ENCODE results near the gene ADAMTS12.
"Not testable (repeated sequence)": the region's sequence is repeated elsewhere in the genome, so short reads cannot be mapped to it uniquely, and the experiment has no call there.

Gene ADAMTS12

DNA sequence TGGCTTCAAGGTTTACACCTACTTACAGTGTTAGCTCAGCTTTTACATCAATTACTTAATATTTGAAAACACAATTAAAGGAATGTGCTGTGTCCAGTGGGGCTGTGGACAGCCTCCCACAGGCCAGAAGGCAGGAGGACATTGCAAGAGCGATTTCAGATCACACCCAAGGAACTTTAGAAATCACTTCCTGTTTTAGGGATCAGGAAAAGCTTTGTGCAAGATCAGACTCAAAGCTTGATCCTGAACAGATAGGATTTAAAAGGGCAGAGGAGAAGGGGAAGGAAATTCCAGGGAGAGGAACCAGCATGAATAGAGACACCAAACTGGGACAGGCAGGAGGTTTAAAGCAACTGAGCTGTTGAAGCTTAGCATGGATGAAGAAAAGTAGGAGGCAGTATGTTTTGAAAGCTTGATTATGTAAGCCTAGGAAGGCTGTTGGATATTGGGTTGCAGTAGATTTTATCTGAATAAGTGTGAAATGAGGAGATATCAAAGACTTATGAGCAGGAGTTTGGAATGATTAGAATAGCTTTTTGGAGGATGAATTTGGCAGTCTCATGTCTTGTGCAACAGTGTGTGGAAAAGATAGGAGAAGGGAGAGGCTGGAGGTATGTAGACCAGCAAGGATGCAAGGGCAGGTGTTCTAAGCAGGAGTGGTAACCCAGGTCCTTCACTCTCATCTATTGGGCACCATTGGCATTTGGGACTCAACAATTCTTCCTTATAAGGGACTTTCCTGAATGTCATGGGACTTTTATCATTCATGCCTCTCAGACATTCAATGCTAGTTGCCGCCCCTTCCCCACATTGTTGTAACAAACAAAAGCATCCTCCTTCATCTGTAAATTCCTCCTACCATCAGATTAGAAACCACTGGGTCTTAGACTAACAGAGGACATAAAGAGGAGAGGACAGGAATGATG is 327.5 kb downstream of the ADAMTS12 start:
- DNase-seq: no peak

DNA sequence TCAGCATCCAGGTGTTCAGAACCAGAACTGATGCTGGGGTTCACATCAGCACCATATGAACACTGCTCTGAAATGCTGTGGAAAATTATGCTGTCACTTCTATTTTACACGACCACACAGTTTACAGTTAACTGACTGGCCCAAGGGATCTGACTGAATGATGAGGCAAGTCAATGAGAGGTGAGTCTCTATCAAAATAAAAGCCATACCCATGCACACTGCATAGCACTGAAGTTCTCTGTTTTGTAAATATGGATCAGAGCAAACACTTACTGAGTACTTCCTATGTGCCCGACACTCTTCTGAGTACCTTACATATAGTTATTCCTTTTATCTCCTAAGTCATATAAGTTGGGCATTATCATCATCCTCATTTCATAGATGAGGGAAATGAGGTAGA is 328.3 kb downstream of the ADAMTS12 start:
- DNase-seq: no peak

DNA sequence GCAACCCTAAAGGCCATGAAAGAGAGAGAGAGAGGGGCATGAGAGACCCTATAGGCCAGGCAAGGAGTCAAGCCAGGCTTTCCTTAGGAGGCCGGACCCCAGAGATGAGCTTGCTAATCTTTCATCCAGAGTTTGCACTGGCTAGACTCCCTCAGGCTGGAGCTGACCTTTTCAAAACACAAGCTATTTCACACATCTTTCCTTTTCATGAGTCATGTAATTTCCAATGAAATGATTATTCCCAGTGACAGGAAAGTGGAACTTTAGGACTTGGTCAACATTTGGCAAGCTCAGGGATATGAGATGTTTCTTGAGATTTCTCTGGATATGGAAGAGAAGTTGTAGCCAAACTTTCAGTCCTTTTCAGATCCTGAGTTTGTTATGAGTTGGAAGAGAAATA is 333.3 kb downstream of the ADAMTS12 start:
- DNase-seq: no peak

DNA sequence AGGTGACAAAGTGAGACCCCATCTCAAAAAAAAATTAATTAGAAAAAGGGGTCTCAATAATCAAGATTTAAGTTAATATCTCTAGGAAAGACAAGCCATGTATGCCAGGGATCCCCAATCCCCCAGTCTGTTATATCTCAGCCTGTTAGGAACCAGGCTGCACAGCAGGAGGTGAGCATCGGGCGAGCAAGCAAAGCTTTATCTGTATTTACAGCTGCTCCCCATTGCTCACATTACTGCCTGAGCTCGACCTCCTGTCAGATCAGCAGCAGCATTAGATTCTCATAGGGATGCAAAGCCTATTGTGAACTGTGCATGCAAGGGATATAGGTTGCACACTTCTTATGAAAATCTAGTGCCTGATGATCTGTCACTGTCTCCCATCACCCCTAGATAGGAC is 334.2 kb downstream of the ADAMTS12 start:
- DNase-seq: no peak

DNA sequence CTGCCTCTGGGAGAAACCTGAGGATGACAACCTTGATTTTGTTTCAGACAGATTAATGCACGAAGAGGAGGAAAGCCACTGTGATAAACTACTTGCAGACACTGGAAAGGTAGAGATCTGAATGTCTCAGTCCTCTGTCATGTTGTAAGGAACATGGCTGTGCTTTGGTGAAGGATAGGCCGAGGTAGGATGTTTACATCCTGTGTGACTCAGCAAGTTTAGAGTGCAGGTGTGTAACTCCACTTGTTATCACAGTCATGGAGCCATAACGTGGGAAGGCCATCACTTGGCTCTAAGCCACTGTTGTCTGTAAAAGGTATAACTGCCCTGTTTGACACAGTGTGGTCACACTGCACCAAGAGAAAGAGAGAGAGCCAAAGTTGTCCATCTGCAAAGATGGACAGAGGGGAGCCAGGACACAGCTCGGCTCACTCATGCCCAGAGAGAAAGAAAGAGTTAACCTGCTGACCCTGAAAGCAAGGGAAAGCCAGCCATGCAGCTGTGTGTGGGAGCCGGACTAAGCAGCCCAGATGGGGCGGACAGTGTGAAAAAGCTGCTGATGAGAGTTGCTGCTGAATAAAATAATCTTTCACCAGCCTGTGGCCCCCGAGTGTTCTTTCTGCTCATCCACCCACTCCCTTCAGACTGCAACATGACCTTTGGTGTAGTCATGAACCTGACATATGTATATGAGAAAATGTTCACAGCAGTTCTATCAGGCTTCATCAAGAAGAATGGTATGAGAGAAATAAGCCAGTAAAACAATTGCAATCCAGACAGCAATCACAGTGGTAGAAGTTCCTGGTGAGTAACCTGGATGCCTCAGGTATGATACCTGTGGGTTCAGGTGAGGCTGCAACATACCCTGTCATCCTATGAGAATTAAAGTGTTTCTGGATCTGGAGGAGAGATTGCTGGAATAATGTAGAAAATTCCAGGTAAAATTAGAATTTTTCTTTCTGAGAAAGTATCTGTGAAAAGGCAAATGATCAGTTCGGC is 335.2 kb downstream of the ADAMTS12 start:
- DNase-seq: no peak

DNA sequence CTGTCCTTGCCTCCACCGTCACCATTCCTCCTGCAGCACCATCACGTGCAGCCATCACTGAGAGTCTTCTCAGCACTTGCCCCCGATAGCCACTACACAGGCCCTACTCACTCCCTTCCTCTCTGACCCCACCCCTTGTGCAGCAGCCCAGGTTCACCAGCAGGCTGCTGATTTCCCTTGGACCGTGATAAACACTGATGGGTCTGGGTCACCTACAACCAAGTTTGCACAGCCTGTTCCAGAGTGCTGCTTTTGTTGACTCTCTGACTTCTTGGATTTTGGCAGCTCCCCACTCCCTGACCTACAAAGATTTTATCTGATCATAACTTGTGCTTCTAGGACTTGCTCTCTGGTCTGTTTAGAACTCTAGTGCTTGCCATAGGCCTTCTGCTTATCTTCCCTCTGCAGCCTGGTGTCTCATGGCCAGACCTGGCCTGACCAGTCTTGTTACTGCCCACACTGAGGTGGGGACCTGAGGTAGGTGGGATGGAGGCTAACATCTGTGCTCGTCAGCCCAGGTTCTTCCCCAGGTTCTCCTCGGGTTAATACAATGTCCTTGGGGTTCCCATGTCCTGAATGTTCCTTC is 341.7 kb downstream of the ADAMTS12 start:
- no peak for DNase-seq

DNA sequence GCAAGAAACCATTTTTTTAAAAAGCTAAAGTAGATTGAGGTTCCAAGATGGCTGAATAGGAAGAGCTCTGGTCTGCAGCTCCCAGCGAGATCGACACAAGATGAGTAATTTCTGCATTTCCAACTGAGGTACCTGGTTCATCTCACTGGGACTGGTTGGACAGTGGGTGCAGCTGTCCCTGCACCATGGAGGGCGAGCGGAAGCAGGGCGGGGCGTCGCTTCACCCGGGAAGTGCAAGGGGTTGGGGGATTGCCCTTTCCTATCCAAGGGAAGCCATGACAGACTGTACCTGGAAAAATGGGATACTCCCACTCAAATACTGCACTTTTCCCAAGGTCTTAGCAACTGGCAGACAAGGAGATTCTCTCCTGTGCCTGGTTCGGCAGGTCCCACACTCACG is 352.0 kb downstream of the ADAMTS12 start:
- not testable (repeated sequence) for DNase-seq

DNA sequence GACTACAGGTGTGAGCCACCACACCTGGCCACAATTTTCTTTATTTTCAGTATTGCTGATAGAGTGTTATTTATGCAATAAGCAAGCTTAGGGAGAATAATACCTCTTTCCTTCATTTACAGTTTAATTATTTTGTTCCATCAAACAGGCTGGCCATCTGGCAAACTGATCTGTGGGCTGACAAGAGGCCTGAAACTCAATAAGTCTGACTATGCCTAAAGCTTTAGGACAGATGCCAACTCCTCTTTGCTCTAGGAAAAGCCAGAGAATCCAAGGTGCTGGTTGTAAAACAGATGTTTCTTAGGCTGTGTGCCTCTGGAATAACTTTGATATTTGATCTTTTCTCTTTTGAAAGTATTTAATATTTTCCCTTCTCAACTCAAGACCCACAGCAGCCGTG is 352.6 kb downstream of the ADAMTS12 start:
- no peak for DNase-seq

DNA sequence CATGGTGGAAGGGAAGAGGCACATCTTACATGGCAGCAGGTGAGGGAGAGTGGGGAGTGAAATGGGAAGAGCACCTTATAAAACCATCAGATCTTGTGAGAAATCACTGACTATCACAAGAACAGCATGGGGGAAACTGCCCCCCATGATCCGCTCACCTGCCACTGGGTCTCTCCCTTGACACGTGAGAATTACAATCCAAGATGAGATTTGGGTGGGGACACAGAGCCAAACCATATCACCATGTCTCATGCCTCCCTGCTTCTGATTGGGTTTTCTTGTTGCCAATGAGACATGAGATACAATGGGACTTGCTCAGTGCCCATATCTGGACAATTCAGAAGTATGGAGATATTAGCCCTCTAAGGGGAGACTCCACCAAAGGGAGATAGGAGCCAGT is 353.6 kb downstream of the ADAMTS12 start:
- no peak for DNase-seq

DNA sequence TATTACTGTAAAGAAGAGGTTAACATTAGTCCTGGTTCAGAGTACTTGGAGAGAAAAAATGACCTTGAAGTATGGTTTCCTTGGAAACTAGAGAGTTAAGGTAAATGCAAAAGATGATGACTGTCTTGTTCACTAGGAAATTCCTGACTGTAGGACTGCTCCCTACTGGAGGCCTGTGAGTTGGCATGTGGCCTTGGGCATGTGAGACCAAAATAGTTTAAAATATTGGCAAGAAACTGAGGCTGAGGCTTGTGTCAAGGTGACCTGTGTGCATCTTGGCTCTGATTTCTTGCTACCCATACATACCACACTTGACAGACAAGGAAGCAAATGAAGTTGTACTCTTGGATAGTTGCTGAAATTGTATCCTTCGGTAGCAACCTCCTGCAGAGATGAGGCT is 354.6 kb downstream of the ADAMTS12 start:
- no peak for DNase-seq

DNA sequence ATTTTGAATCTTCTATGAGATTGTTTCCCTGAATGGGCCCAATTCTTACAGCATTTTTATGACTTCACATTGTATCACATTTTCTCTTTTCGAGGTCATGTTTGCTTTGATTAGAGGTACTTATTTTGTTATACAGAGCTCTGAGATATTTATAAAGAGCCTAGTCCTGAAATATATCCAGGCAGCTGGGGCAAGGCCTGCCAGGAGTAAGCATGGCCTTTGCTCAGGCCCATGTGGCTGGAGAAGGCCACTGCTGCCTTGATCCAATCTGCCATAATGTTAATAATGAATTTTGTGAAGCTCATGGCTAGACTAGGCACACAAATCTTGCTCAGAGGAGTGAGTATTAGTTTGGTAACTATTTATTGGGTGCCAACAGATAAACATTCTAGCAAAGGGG is 355.0 kb downstream of the ADAMTS12 start:
- DNase-seq: no peak

DNA sequence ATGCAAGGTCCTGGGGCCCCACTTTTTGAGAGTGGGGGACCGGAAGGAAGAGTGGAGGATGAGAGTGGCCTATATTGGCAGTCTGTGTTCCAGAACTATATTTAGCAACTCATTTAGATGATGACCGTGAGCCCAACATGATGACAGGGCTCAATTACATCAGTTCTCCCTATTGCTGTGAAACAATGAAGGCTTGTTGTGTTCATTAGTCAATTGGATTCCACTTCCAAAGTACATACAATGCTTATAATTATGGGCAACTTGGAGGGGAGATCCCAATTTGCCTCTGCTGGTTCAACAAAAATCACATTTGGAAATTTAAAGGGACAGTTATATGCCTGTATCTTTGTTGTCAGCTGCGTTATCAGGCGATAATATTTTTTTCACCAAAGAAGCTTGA is 360.0 kb downstream of the ADAMTS12 start:
- no peak for DNase-seq

DNA sequence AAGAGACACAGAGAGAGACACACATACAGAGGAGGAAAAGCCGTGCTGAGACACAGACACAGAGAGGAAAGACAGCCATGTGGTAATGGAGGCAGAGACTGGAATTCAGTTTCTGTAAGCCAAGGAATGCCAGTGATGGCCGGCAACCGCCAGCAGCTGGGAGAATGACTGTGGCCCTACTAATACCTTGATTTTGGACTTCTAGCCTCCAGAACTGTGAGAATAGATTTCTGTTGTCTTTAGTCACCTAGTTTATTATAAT is 360.8 kb downstream of the ADAMTS12 start:
- no peak for DNase-seq

DNA sequence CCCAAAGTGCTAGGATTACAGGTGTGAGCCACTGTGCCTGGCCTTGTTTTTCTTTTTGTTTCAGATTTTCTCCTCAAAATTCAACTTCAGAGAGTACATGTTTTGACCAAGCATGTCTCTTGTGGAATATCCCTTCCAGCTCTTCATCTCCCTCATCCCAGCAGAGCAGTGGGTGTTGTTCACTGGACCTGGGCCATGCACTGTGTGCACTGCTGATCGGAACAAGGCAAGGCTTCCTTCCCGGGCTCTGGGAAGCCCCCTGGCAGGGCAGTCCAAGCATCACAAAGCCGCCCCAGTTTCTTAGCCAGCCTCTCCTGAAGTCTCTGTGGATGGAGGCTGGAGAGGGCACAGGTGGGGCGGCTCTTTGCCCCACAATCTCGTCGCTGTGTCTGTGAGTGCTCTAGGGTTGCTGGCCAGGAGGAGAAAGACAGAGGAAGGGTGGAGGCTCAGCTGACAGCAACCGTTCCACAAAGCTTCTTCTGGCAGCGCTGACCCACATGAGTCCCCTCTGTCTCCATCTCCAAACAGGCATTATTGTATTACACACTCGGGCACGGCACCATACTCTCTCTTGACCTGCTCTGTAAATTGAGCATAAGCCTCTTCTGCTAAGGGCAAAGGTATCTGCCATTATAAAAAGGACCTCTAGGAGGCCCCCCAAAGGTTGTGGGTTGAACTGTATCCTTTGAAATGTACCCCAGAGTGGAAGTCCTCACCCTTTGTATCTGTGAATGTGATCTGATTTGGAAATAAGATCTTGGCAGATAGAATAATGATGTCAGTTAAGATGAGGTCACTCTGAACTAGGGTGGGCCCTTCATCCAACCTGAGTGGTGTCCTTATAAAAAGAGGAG is 361.4 kb downstream of the ADAMTS12 start:
- no peak for DNase-seq

DNA sequence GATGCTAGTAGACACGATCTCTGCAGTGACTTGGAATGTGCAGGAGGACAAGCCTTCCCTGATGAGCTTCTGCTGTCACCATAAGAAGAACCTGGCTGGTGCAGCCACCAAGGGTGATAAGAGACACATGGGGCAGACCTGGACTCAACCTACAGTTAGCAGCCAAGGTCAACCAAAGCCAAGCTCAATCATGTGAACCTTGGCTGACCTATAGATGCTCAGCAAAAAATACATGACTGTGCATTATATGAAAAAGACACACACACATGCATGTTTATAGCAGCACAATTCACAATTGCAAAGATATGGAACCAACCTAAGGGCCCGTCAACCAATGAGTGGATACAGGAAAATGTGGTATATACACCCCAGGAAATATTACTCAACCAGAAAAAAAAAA is 364.1 kb downstream of the ADAMTS12 start:
- DNase-seq: no peak

DNA sequence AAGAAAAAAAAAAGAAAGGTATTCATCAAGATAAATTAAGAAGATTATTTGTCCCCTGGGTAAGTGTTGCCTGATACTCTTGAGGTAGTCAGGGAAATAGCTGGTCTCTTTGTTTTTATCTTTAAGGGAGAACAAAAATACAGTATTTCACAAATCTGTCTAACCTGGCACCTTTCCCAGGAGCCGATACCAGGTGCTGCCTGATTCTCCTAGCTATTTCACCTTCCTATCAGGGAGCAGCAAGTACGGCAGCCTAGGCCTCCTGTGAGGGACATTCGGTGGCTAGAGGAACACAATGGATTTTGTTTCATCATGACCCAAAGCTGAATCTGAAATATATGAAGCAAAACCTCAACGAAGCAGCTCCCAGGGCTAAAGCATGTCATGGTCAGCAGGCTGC is 365.0 kb downstream of the ADAMTS12 start:
- DNase-seq: no peak

DNA sequence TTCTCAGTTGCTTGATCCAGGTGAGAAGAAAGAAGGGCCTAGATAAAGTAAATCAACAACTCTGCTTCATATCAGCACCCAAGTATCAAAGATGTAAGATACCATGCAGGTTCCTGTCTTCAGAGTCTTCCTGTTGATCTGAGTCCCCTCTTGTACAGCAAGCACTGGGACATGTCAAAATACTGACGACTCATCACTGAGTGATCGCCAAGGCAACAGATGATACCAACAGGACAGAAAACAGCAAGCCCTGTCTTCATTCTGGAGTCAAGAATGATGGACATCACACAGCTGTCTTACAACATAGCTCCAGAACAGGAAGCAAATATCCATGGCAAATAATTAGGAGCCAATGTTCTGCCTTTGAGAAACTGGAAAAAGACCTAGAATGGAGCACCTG is 367.3 kb downstream of the ADAMTS12 start:
- DNase-seq: no peak

DNA sequence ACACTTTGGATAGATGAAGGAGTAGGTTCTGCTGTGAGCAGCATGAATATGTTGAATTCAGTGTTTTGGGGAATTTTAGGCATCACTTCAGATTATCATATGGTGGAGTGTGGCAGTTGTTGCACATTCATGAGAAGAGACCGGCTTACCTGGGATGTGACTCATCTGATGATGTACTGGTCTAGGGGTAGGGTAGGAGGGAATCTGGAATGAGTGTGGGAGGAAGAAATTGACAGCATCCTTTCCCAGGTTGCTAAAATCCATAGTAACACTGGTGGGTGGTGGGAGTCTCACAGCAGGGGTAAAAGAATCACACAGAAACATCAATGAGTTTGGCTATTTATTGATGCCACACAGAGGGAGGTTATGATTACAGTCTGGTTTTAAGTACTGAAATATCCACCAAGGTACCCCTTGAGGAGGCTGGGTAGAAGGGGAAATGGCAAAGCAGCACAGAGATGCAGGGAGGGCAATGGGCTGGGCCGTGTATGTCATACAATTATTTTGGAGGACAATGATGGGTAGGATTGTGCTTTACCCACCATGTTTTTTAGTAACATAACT is 368.5 kb downstream of the ADAMTS12 start:
- DNase-seq: no peak

DNA sequence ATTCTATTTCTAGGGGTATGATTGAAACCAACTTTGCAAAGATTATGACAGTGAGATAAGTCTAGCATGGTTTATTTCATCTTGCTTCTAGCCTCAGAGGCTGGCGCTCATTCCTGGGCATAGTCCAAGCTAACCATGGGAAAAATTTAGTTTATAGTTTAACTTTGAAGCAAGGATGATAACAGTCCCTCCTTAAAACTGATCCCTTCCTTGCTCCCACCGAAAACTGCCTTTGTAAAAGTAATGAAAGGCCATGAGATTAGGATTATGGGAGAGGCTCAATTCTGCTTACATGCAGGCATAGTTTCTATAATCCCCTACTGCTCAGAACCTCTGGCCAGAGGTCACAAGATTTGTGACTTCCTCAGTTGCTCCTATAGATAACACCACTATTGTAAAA is 375.4 kb downstream of the ADAMTS12 start:
- no peak for DNase-seq

DNA sequence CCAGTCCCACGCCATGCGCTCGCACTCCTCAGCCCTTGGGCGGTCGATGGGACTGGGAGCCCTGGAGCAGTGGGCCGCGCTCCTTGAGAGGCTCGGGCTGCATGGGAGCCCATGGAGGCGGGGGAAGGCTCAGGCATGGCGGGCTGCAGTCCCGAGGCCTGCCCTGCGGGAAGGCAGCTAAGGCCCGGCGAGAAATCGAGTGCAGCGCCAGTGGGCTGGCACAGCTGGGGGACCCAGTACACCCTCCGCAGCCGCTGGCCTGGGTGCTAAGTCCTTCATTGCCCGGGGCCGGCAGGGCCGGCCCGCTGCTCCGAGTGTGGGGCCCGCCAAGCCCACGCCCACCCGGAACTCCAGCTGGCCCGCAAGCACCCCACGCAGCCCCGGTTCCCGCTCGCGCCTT is 376.4 kb downstream of the ADAMTS12 start:
- not testable (repeated sequence) for DNase-seq

DNA sequence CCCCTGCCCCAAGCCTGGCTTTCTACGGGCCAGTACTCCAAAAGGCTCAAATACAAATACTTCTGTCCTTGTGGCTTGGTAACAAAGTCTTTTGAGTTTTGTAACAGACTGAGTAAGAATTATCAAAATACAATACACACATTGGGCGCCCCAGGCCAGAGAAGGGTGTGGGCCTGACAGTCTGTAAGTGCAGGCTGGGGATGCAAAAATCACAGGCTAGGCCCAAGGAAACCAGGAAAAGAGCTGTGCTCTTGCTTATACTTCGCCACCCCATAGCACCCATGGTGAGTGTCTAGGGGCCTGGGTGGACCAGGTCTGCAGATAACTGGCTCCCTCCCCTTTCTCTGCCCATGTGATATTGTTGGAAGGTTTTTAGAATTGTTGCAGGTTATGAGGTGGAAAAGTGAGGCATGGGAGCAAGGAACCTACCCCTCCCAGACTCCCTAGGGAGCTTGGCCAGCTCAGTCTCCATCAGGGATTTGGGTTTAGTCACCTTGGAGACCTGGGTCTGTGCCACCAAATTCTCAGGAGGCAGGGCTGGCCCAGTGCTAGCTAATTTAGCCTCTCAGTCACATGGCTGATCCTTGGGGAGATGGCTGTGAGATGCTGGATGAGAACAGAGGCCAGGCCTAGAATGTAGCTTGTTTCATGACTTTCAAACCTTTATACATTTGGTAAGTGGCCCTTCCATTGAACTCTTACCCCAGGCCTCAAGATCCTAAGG is 378.2 kb downstream of the ADAMTS12 start:
- no peak for DNase-seq

DNA sequence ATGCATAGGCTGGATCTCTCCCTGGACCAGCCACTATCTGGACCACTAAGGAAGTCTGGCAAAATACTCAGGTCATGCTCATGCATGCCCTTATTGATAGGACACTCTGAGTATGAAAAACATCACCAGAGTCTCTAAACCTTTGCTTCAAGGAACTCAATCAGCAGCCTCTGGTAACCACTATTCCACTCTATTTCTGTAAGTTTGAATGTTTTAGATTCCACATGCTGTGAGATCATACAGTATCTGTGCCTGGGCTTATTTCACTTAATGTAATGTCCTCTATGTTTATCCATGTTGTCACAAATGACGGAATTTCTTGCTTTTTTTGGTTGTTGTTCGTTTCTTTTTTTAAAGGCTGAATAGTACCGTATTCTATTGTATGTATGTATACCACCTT is 382.8 kb downstream of the ADAMTS12 start:
- no peak for DNase-seq

Data from CD4-positive, alpha-beta T cell treated with Interferon alpha-2 for 1 hour (primary cell).